Measurements from ENCODE around the gene GPR155. TPM values are rescaled to one million over a fixed set of nuclear protein-coding genes. Genes with fewer than 3 reads are reported as not detected.

GPR155 gene
- polyA plus RNA-seq, 1 donor from 2014 or later: 5.7 TPM

DNA sequence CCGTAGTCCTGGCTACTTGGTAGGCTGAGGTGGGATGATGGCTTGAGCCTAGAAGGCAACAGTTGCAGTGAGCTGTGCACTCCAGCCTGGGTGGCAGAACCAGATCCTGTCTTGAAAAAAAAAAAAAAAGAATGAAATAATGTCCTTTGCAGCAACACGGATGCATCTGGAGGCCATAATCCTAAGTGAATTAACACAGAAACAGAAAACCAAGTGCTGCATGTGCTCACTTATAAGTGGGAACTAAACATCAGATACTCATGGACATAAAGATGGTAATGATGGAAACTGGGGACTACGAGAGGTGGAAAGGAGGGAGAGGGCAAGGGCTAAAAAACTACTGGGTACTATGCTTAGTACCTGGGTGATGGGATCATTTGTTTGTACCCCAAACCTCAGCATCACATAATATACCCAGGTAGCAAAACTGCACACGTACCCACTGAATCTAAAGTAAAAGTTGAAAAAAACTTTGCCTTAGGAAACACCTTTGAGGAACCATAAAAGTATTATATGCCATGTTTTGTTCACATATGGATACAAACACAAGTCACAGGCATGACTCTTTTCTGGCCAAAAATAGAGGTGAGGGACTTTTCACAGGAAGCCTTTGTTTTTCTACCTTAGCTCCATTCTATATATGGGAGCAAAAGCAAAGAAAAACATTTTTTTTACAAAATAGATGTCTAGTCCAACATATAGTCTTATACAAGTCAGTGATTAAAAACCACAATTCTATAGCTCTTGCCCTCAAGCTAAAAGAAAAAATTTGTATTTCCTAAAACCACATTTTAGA is 36.6 kb downstream of the GPR155 start:
- Histone ChIP-seq H3K27ac (ENCODE audit: low read length) (no peak overlapping the region), H3K4me2 (ENCODE audit: low read length) (no peak overlapping the region), H3K9me3 (ENCODE audit: low read length) (no peaks in the 10 kb centered on the region), H2AFZ (ENCODE audit: low read depth, low read length) (no peak overlapping the region), H3K27me3 (ENCODE audit: insufficient read depth, low read depth, low read length) (no peaks in the 10 kb centered on the region), H4K20me1 (ENCODE audit: insufficient read depth) (no peaks in the 10 kb centered on the region), H3F3A (ENCODE audit: insufficient read depth, low read length, poor library complexity, severe bottlenecking) (no peaks in the 10 kb centered on the region), H3K79me2 (replicated peaks; ENCODE audit: insufficient read depth, low read length) (no peaks in the 10 kb centered on the region), H3K9ac (ENCODE audit: low read length) (no peak overlapping the region), H3K9me2 (ENCODE audit: insufficient read depth, low read length) (no peaks in the 10 kb centered on the region), H3K36me3 (ENCODE audit: insufficient read depth, low read length) (no peaks in the 10 kb centered on the region), H3K4me3 (ENCODE audit: low read length) (no peak overlapping the region)
- no peak for TF ChIP-seq EP300 (conservative IDR thresholded peaks at IDR 0.05; ENCODE audit: poor library complexity, severe bottlenecking)

DNA sequence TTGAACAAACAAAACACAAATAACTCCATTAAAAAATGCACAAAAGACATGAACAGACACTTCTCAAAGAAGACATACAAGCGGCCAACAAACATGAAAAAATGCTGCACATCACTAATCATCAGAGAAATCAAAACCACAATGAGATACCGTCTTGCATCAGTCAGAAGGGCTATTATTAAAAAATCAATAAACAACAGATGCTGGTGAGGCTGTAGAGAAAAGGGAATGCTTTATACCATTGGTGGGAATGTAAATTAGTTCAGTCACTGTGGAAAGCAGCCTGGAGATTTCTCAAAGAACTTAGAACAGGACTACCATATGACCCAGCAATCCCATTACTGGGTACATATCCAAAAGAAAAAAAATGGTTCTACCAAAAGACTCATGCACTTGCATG is 37.8 kb downstream of the GPR155 start:
- Histone ChIP-seq H3K27me3 (ENCODE audit: insufficient read depth, low read depth, low read length) (no peaks in the 10 kb centered on the region), H3K9me3 (ENCODE audit: low read length) (no peaks in the 10 kb centered on the region)
- TF ChIP-seq POLR2AphosphoS5 (IDR thresholded peaks at IDR 0.05) (no peak), EP300 (conservative IDR thresholded peaks at IDR 0.05; ENCODE audit: poor library complexity, severe bottlenecking) (no peak), RAD21 (conservative IDR thresholded peaks at IDR 0.05) (no peak), SMC3 (conservative IDR thresholded peaks at IDR 0.05; ENCODE audit: poor library complexity) (no peak), MXI1 (conservative IDR thresholded peaks at IDR 0.05; ENCODE audit: poor library complexity, severe bottlenecking) (no peak), EZH2 (IDR thresholded peaks at IDR 0.05; ENCODE audit: borderline replicate concordance, insufficient read depth, low read length, poor library complexity, severe bottlenecking) (no peak), TAF1 (IDR thresholded peaks at IDR 0.05; ENCODE audit: low read depth) (no peak)
- TF ChIP-seq, protein P1, sequence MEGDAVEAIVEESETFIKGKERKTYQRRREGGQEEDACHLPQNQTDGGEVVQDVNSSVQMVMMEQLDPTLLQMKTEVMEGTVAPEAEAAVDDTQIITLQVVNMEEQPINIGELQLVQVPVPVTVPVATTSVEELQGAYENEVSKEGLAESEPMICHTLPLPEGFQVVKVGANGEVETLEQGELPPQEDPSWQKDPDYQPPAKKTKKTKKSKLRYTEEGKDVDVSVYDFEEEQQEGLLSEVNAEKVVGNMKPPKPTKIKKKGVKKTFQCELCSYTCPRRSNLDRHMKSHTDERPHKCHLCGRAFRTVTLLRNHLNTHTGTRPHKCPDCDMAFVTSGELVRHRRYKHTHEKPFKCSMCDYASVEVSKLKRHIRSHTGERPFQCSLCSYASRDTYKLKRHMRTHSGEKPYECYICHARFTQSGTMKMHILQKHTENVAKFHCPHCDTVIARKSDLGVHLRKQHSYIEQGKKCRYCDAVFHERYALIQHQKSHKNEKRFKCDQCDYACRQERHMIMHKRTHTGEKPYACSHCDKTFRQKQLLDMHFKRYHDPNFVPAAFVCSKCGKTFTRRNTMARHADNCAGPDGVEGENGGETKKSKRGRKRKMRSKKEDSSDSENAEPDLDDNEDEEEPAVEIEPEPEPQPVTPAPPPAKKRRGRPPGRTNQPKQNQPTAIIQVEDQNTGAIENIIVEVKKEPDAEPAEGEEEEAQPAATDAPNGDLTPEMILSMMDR (IDR thresholded peaks at IDR 0.05; ENCODE audit: poor library complexity, severe bottlenecking): no peak
- TF ChIP-seq, protein P2, sequence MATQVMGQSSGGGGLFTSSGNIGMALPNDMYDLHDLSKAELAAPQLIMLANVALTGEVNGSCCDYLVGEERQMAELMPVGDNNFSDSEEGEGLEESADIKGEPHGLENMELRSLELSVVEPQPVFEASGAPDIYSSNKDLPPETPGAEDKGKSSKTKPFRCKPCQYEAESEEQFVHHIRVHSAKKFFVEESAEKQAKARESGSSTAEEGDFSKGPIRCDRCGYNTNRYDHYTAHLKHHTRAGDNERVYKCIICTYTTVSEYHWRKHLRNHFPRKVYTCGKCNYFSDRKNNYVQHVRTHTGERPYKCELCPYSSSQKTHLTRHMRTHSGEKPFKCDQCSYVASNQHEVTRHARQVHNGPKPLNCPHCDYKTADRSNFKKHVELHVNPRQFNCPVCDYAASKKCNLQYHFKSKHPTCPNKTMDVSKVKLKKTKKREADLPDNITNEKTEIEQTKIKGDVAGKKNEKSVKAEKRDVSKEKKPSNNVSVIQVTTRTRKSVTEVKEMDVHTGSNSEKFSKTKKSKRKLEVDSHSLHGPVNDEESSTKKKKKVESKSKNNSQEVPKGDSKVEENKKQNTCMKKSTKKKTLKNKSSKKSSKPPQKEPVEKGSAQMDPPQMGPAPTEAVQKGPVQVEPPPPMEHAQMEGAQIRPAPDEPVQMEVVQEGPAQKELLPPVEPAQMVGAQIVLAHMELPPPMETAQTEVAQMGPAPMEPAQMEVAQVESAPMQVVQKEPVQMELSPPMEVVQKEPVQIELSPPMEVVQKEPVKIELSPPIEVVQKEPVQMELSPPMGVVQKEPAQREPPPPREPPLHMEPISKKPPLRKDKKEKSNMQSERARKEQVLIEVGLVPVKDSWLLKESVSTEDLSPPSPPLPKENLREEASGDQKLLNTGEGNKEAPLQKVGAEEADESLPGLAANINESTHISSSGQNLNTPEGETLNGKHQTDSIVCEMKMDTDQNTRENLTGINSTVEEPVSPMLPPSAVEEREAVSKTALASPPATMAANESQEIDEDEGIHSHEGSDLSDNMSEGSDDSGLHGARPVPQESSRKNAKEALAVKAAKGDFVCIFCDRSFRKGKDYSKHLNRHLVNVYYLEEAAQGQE (IDR thresholded peaks at IDR 0.05; ENCODE audit: borderline replicate concordance): no peak

More for the DNA sequence above, 37.8 kb downstream of the GPR155 start:
- no peak overlapping the region for H3K9ac ChIP-seq (ENCODE audit: low read length)
- H3F3A ChIP-seq (ENCODE audit: insufficient read depth, low read length, poor library complexity, severe bottlenecking): no peaks in the 10 kb centered on the region
- no peaks in the 10 kb centered on the region for H3K9me2 ChIP-seq (ENCODE audit: insufficient read depth, low read length)
- no peaks in the 10 kb centered on the region for H3K36me3 ChIP-seq (ENCODE audit: insufficient read depth, low read length)
- no peak overlapping the region for H3K4me2 ChIP-seq (ENCODE audit: low read length)
- H4K20me1 ChIP-seq (ENCODE audit: insufficient read depth): no peaks in the 10 kb centered on the region
- H3K4me3 ChIP-seq (ENCODE audit: low read length): no peak overlapping the region
- no peaks in the 10 kb centered on the region for H3K79me2 ChIP-seq (replicated peaks; ENCODE audit: insufficient read depth, low read length)
- H2AFZ ChIP-seq (ENCODE audit: low read depth, low read length): no peak overlapping the region
- H3K27ac ChIP-seq (ENCODE audit: low read length): no peak overlapping the region

All from neural cell (in vitro differentiated cells).